Midbrain (tissue), 1 donor: Measurements from ENCODE around the gene PKD1.

Experiments
- DNase-seq: peaks from one replicate; lab custom pipeline; 2025; lab: John Stamatoyannopoulos, UW

Gene PKD1

DNA sequence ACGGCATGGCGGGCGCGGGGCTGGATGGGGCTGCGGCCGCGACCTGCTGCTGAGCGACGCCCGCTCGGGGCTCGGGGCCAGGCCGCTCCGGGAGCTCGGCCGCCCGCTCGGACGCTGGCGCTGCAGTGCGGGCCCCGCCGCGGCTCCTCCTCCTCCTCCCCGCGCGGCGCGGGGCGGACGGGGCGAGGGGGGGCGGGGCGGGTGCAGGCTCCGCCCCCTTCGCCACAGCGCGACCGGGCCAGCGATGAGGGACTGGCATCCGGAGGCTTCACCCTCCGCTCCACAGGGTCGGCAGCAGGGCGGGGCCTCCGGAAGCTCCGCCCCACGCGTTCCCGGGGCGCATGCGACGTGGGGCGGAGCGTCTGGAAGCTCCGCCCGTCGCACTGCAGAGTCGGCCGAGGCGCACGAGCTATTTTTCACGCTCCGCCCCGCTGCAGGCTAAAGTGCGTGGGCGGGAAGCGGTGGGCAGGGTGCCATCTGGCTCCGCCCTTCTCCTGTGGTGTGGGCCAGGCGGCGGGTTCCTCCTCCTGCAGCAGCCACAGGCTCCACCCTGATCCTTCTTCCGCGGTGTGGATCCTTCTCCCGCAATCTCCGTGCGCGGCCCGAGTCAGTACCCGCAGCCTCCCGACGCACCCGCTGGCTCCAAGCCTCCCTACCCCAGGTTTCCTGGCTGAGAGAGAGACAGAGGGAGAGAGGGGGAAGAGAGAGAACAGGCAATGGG is at the start of gene PKD1:
Gene PKD1 (minus strand): TSS at position 129 of the 721 bp plus-strand sequence. CDS start 209 bp downstream, outside the sequence.
- DNase-seq = peak; percentile 87

DNA sequence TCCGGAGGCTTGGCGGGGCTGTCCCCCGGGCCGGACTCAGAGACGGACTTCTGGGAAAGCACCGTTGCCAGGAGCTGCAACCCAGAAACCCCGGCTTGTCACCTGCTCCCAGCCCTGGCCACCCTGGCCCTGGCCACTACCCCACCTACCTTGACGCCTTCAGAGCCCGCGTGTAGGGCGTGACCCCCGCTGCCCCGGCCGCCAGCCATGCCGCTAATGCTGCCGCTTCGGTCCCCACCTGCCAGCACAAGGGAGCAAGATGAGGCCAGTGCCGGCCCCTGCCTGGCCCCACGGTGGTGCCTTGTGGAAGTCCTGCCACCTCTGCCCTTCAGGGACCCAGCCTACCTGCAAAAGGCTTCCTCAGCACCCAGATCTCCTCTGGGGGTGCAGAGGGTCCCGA is 49.3 kb upstream of the PKD1 start:
- no peak for DNase-seq

DNA sequence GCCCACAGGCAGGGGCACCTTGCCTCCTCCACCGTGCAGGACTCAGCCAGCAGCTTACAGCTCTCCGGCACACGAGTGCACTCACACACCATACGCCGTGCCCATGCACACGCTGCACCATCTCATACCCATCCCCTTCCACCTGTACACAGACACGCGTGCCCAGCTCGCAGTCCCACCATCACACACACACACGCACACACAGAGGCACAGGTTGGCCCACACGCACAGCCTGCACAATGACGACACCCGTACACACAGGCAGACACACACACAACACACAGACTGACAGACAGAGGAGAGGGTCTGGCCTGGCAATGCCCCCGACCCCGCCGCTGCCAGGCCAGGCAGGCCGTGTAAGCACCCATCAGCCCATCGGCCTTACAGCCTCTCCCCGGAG is 48.6 kb upstream of the PKD1 start:
- DNase-seq = no peak

DNA sequence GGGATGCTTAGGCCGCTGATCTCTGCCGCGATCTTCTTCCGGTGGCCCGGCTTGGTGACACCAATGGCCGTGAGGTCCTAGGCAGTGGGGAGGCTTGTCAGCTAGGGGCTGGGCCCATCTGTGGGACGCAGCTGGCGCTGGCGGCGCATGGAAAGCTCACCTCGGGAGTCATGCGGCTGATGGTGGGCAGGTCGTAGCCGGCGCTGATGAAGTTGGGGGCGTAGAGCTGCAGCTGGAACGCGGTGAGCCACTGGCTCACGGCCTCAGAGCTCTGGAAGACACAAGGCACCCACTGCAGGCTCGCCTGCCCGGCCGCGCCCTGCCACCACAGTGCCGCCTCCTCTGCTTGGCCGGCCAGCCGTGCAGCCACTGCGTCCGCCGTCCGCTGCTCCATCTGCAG is 48.0 kb upstream of the PKD1 start:
- DNase-seq = no peak

DNA sequence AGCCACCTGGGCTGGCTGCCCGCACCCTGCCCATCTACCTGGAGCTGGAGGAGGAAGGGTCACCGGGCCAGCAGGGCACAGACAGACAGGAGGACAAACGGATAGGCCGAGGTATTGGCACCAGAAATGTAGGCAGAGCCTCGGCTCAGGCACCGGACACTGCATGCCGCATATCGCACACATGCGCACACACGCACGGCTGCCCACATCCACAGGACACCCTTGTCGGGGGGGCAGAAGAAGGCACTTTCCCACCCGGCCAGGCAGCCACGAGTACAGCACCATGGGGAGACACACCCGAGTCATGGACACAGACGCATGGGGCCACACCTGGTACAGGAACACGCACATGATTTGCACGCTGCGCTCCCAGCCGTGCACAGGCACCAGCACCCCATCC is 46.3 kb upstream of the PKD1 start:
- DNase-seq = no peak

DNA sequence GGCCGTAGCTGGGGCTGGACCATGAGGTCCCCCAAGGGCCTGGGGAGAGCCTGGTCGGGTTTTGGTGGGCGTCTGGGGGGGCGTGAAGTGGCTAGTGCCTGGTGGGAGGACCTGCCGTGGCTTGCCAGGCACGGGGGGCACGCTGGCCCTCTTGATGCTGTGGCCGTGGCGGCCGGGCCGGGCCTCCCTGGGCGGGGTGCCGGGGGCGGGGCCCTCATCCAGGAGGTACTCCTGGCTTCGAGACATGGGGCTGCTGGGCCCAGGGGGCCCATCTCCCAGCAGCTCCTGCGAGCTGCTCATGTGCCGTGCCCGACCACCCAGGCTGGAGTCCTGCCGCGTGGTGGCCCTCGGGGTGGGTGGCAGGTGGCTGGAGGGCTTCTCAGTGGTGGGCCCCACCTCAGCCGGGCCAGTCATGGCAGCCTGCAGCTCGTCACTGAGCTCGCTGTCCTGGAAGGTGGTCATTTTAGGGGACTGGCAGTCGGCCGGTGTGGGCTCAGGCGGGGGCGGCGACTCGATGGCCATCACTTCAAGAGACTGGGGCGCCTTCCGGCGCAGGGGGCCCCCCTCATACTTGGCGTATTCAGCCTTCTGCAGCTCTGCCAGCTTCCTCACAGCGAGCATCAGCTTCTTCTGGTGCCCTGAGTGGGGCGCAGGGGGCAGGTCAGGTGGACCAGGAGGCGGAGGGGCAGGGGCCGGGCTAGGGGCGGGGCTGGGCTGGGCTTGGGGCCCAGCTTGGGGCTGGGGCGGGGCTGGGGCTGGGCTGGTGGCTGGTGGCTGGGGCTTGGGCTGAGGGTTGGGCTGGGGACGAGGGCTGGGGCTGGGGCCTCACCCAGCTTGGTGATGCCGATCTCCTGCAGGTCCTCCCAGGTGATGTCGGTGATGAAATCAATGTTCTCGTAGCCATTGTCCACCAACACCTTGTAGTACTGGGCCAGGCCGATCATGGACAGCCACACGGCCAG is 45.5 kb upstream of the PKD1 start:
- no peak for DNase-seq

DNA sequence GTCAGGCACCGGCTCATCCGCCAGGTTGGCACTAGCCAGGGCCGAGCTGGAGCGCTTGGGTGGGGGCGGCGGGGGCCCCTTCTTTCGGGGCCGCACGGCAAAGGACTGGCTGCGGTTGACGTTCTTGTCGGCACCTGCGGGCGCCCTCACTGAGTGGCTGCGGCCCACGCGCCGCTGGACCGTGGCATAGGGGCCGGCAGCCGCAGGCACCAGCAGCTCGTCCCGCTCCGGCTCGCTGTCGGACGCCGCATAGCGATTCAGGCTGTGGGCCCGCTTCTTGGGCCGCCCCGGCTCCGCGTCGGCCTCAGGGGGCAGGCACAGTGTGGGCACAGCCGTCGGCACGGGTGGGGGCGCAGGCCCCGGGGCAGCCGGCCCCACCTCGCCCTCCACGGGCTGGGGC is 44.8 kb upstream of the PKD1 start:
- DNase-seq = no peak

DNA sequence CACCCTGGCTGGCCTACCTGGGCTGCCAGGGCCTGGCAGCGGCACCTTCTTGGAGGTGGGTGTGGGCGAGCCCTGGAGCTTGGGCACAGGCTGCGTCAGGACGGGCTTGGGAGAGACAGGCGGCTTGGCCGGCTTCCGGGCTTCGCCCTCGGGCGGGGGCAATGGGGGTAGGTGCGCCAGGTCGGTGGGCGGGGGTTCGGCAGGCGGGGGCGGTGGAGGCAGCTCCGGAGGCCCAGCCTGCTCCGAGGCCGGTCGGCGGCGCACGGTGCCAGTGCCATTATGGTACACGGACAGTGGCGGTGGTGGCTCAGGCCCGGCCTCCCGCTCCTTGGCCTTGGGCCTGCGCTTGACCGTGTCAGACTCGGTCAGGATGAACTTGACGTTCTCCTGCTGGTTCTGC is 43.9 kb upstream of the PKD1 start:
- DNase-seq = no peak

DNA sequence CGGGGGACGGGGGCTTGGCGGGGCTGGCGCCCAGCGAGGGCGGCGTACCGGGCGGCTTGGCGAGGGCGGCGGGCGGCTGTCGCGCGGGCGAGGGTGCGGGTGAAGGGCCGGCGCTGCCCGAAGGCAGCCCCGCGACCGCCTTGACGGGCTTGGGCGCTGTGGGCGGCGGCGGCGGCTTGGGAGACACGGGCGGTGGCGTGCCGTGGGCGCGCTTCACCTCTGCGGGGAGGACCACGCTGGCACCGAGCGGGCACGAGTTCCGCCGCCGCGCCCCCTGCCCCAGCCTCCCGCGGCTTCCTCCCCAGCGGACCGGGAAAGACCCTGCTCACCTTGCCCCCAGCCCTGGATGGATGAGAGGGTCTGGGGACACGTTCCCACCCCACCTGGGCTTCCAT is 43.4 kb upstream of the PKD1 start:
- DNase-seq = no peak

DNA sequence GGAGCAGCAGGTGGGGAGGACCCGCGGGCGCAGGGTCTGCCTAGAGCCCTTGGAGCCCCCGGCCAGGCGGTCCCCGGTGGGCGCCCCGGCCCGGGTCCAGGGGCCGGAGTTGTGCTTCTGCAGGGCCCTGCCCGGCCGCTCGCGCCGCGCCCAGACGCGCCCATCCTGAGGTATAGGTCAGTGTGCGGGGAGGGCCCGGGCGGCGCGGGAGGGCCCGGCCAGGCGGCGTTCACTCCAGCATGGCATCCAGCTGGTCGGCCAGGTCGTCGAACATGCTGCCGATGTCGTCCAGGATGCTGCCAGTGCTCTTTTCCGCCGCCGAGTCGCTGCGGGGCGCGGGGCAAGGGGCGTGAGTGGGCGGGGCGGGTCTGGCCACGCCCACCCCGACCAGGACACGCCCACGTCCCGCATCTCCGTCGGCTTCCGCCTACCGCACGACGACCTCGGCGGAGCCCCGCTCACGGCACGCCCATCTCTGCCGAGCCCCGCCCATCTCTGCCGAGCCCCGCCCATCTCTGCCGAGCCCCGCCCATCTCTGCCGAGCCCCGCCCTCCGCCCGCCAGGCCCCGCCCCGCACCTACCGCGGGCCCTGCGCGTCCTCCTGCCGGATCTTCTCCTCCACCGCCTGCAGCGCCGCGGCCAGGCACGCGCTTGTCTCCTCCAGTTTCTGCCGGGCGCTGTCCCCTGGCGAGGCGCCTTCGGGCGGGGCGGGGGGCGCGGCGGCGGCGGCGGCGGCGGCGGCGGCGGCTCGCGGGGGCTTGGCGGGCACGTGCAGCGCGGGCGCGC is 42.8 kb upstream of the PKD1 start:
- no peak for DNase-seq

DNA sequence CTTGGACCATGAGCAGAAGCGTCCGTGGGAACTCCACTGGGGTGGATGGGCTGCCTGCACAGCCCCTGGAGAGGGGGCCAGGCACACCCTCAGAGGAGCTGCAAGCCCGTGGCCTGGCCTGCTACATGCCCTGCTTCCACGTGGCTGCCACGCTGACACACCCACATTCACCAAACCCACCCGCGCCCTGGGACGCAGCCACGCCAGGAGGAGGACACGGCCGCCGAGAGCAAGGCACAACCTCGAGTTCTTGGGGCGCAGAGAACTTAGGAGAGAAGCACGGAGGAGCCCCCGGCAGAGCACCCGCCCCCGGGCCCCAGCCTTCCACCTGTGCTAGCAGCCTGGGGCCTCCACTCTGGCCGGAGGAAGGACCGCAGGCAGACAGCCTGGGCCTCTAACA is 41.9 kb upstream of the PKD1 start:
- no peak for DNase-seq

DNA sequence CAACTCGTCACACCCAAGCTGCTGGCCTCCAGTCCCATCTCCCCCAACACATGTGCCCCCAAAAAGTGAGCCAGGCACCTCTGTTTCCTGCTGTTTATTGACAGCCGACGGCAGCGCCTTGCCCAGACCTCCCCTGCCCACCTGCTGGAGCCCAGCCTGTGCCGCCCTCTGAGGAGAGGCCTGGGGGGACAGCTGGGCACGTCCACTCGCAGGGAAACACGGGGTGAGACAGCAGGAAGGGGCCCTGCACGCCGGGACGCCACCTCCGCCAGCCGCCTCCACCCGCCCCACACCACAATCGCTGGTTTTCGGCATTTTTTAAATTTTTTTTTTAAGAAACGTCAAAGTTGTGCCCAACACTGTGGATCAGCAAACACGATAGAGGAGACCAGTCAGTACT is 41.4 kb upstream of the PKD1 start:
- no peak for DNase-seq

DNA sequence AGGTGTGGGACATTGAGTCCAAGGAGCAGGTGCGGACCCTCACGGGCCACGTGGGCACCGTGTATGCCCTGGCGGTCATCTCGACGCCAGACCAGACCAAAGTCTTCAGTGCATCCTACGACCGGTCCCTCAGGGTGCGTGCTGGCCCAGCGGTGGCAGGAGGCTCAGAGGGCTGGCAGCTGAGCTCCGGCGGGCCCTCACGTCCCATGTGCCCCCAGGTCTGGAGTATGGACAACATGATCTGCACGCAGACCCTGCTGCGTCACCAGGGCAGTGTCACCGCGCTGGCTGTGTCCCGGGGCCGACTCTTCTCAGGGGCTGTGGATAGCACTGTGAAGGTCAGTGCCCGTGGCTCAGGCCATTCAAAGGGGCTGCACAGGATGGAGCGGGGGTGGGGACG is 40.3 kb upstream of the PKD1 start:
- DNase-seq = no peak

DNA sequence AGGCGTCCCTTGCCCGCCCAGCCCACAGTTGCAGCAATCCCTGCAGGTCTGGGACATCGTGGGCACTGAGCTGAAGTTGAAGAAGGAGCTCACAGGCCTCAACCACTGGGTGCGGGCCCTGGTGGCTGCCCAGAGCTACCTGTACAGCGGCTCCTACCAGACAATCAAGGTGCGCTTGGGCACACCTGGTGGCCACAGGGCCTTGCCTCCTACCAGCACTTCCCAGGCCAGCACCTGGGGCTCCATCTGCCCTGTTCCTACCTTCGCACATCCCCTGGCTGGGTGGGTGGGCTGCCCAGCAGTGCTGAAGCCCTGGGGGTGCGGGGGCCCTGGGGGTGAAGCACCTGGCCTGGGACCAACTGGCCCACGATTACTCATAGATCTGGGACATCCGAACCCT is 39.8 kb upstream of the PKD1 start:
- DNase-seq = no peak

DNA sequence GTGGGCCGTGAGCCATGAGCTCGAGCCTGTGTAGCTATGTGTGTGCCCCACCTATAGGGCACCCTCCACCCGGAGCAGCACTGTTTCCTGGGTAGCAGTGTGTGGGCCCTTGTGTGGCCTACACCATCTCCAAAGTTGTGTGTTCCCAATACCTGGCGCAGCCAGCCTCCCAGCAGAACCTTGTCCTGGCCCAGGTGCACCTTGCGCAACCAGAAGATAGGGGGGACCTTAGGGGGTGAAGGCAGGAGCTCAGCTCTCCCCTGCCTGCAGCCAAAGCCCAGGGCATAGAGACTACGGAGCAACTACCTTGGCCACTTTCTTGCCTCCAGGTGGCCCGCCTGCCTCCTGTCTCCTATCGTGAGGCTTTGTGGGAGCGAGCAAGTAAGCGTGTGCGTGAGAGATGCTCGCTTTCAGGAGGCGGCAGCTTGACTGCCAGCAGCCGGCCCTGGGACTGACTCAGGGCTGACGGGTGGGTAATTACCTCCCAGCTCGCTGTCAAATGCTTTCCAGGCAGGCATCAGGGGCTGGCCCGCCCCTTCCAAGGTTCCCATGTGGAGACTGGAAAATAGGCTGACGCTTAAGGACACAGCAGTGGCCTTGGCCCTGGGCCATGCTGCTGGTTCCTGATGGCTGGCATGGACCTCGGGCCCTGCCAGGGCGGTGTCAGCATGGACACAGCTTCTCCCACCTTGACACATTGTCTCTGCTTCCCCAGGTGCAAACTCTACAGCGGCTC is 38.9 kb upstream of the PKD1 start:
- DNase-seq = no peak

DNA sequence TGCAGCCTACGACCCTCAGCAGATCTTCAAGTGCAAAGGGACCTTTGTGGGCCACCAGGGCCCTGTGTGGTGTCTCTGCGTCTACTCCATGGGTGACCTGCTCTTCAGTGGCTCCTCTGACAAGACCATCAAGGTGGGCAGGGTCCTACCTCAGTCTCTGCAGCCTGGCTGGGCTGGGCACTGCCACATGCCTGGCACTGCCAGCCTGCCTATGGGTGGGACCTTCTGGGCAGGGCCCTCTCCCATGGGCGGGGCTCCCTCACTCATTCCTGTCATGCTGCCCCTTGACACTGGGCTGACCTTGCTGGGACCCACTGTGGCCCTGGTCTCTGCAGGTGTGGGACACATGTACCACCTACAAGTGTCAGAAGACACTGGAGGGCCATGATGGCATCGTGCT is 38.2 kb upstream of the PKD1 start:
- DNase-seq = no peak

DNA sequence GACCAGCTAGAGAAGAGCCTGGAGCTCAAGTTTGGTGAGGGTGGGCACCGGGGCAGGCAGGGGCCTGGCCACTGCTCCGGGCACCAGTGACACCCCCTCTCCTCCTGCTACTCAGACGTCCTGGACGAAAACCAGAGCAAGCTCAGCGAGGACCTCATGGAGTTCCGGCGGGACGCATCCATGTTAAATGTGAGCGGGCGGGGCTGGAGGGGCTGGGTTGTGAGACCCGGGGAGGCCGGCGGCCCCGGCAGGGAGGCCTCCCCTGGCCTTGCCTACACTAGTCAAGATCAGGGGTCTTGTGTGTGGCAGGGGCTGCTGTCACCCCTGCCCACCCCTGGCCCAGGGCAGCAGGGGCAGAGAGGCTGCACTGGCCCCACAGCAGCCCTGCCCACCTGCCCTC is 37.7 kb upstream of the PKD1 start:
- no peak for DNase-seq

DNA sequence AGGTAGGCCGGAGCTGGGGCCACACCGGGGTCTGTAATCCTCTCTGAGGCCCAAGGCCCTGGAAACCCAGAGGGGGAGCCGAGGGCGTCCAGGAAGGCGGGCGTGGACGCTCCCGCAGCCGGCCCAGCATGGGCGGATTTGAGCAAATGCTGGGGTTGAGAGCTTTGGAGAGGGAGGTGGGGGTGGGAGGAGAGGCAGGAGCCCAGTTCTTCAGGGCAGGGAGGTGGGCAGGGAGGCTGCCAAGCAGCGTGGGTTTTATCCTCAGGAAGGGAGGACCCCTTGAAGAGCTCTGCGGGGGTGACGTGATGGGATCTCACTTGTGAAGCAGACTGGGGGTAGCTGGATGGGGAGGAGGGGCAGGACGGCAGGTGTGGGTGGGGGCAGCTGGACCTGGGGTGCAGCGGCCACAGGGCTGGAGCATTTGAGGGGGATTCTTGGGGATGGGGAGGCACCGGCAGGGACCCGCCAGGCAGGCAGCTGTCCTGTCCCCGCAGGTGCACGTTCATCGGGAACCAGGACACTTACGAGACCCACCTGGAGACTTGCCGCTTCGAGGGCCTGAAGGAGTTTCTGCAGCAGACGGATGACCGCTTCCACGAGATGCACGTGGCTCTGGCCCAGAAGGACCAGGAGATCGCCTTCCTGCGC is 37.1 kb upstream of the PKD1 start:
- DNase-seq = no peak

DNA sequence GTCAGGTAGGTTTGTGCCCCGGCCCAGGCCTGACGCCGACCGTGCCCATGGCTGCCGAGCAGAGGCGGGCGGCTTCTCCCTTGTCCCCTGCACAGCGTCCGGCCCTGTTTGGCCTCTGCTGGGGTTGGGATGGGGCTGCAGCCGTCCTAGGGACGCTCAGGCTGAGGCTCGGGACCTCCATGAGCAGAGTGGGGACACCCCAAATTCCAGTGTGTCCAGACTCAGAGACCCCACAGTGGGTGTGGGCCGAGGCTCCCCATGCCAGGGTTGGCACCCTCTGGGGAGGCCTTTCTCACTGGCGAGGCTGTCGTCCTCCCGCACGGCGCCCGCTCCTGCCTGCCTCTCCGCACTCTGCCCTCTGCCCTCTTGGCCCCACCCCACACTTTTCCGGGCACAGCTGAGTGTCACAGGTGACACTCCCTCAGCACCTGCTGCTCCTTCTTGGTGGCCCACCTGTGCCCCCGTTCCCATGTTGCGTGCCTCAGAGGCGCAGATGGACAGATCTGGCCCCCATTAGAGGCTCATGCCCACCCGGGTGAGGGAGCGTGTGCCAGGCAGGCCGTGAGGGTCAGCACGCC is 36.0 kb upstream of the PKD1 start:
- no peak for DNase-seq

DNA sequence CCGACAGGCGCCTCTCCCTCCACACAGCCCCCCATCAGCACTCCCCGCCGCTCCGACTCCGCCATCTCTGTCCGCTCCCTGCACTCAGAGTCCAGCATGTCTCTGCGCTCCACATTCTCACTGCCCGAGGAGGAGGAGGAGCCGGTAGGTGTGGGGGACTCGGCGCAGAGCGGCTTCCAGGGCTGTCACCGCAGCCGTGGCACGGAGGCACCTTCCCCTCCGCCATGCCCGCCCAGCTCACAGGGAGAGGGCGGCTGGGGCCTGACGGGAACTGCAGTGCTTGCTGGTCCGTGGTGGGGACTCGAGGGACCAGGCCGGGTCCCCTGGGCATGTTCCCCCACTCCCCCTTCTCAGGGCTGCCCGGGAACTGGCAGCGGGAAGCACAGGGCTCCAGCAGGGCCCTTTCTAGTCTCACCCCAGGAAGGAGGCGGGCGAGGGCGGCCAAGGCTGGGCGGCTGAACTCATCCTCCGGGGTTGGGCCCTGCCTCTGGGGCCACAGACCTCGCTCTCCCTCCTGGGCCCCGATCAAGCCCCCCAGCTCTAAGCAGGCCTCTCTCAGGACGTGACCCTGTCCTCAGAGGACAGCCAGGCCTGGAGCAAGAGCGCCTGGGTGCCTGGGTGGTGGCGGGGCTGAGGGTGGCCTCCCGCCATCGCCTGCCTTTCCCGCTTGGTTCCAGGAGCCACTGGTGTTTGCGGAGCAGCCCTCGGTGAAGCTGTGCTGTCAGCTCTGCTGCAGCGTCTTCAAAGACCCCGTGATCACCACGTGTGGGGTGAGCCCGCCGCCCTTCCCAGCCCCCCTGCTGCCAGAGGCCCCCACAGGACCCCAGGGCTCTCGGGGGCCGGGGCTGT is 35.1 kb upstream of the PKD1 start:
- DNase-seq = no peak
